Stimulated activated CD4-positive, alpha-beta T cell treated with anti-CD3 and anti-CD28 coated beads, Interleukin-12 subunit alpha, Interleukin-12 subunit beta, amount 100 ng/mL, for 24 hours (primary cell): Measurements from ENCODE around the gene ZNF407.

ENCODE experiments used
- DNase-seq, 2 experiments: peaks; one replicate each; pipeline ENCODE4 v3.0.0-alpha.2; 2020; ENCODE audit warnings: low read depth in 2 of 2

ZNF407 gene

GRCh38 chr18:74669136-74669798 is 71.6 kb downstream of the ZNF407 start:
- no peak for DNase-seq

DNA sequence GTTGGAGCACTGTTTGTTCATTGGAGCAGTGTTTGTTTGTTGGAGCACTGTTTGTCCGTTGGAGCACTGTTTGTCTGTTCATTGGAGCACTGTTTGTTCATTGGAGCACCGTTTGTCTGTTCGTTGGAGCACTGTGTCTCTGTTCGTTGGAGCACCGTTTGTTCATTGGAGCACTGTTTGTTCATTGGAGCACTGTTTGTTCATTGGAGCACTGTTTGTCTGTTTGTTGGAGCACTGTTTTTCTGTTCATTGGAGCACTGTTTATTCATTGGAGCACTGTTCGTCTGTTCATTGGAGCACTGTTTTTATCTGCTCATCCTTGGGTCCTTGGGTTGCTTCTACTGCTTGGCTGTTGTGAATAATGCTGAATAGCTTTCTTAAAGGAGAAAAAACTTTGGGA is 74.7 kb downstream of the ZNF407 start:
- no peak for DNase-seq

GRCh38 chr18:74674487-74674886 is 76.8 kb downstream of the ZNF407 start:
- no peak for DNase-seq

GRCh38 chr18:74679006-74679678 is 81.5 kb downstream of the ZNF407 start:
- no peak for DNase-seq

GRCh38 chr18:74679679-74680076 is 82.0 kb downstream of the ZNF407 start:
- DNase-seq, result no peak

DNA sequence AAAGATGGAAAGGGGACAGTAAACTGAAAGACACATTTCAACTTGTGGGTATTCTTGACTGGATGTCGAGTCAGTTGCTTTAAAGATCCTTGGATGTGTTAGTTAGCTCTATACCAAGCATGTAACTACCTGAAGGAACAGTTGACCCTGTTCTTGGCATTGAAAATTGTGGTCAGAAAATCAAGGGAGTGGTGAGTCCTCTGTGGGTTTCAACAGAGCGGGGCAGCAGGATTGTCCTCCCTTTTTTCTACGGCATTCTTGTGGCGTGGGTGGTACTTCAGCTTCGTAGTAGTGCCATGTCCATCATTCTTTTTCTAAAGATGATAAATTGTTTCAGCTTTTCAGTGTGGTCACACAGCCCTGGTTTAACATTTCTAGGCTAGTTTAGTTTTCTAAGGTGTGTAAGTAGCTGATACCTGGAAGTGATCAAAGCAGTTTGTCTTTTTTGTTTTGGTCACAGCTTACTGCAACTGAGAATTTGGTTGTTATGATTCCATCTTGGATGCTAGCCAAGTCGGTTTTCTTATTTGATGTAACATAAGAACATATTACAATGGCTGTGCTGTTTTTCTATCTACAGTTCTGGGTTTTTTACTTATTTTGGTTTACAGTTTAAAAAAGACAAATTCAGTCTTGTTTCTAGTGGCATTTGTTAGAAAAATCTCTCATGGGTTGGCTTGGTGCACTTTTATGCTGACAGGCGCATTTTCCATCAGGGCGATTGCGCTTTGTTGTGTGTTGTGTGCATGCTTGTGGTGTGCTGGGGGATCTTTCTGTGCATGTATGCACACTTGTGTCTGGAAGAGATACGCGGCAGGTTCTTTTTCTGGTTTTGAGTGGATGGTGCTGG is 84.7 kb downstream of the ZNF407 start:
- no peak for DNase-seq

- DNase-seq, result no peak
These were observed 85.3 kb downstream of the ZNF407 start for GRCh38 chr18:74682991-74683297.

DNA sequence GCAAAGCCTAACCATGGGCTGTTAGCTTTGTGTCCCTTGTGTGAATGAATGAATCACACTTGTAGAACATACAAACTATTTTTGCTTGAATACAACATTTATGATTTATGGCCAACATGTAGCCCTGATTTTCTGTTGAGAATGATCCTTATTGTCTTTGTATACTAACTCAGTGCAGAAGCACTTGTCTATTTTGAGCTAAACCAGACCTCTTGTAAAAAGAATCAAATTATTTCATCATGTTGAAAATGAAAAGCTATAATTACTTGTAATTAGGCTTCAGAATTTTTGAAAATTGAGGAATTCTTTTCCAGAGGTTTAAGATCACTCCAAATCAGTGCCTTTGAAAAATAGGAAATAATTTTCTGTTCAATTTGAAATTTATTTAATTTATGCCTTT is 85.9 kb downstream of the ZNF407 start:
- DNase-seq, result no peak

DNA sequence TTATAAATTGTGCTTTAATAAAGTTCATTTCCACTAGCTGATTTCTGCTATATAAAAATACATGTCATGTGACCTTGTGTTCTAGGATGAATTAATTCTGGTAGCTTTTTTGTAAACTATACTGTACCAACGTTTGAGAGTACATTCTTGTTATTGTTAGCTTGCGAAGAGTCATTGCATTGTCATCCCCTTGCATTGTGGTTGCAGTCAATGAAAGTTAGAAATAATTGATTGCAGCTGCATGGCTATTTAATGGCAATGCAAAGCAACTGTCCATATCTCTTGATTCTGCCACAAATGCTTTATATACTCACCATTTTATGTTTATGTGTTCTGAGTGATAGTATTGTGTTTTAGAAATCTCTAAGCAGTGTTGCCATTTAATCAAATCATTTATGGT is 91.6 kb downstream of the ZNF407 start:
- no peak for DNase-seq

GRCh38 chr18:74692367-74693013 is 94.8 kb downstream of the ZNF407 start:
- no peak for DNase-seq

DNA sequence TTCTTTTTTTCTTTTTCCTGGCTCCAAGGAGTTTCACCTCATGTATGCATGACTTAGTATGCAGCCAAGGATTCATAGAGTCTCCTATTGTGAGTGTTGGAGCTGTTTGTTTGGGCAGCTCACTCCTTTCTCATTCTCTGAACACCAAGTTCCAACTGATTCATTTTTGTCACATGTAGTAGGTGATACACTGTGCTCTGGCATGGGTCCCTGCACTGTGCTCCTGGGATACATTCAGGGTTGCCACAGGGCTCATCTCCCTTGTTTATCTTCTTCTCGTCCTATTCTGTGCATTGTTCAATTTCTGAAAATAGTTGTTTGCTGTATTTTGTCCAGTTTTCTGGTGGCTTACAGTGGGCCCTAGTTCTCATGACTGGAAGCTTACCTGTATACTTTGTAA is 96.8 kb downstream of the ZNF407 start:
- no peak for DNase-seq

- DNase-seq, result no peak
These were observed 97.5 kb downstream of the ZNF407 start for GRCh38 chr18:74695170-74695569.

DNA sequence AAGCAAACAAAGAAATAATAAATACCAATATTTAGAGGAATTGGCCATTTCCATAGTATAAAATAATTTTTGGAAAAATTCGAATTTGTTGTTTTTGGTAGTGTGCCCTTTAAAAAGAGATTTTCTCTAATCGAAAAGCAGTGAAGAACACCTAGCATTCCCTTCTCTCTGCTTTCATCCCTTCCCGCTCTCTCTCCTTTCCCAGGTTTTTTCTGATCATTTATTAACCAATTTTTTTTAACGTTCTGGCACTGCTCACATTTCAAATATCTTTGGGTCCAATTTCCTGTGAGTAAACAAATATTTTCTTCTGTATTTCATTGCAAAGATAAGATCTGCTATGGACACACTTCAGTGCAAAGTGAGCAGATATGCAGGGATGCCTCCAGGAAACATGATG is 101.2 kb downstream of the ZNF407 start:
- DNase-seq, result no peak

DNA sequence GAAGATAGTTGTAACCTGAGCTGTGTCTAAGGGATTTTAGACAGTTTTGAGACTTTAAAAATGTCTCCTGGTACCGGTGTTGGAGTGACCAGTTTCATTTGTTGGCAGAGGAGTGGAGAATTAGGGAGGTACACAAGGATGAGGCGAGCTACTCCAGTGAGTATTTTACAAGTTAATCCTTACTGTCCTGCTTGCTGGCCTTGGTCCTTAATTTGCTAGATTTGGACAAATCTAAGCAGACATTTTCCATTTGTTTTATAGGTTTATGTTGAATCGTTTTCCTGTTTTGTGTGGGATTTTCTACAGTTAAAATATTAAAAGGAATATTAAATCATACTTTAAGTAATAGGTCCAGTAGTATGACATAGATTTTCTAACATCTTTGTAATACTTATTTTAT is 101.8 kb downstream of the ZNF407 start:
- no peak for DNase-seq

DNA sequence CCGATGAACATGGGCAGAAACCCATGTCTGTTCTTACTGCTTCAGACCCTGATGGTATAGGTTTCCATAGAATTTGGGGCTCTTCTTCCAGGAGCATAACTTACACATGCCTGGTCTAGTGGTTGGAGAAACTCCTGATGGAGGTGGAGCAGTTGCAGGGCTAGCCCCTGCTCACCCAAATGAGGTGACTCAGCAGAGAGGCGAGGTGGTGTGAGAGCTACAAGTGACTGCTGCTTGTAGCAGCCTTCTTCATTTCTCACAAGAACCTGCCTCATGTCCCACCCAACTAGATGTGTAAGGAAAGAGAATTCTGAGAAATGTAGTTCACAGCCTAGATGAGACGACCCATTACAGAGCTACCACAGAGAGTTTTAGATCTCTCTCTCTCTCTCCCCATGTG is 105.3 kb downstream of the ZNF407 start:
- DNase-seq, result no peak

DNA sequence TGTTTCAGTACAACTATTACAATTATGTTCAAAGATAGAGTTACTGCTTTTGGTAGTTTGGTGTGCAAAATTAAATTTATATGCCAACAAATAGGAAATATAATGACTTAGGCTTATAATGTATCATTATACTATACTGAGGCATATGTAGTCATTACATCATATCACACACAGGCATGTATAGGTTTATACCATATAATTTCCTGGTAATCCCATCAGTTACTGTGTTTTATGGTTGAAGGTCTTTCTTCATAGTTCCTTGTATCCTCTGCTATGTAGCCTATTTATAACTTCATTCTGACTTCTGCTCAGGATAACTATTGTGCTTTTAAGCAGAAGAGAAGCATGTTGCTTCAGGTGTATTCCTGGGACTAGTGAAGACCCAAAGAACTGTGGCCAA is 110.5 kb downstream of the ZNF407 start:
- no peak for DNase-seq

- DNase-seq, result no peak
These were observed 111.8 kb downstream of the ZNF407 start for GRCh38 chr18:74709452-74709851.

GRCh38 chr18:74714120-74714519 is 116.5 kb downstream of the ZNF407 start:
- DNase-seq, result no peak

GRCh38 chr18:74714791-74715190 is 117.1 kb downstream of the ZNF407 start:
- no peak for DNase-seq

DNA sequence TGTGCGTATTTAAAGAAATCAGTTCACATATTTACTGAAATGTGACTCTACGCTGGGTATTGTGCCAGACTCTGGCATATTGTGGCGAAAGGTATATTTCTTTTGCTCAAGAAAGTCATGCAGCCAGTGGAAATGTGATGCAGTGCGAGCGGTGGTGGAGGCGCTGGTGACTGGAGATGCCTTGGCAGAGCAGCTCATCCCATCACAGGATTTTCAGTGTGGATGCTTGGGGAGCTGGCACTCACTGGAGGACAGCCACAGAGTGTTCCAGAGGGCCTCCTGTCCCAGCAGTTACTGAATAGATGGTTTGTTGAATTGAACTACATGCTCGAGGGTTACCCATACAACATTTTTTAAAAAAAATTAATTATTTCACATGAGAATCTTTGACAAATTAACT is 117.6 kb downstream of the ZNF407 start:
- DNase-seq, result no peak

- no peak for DNase-seq
These were observed 118.4 kb downstream of the ZNF407 start for GRCh38 chr18:74715865-74716712.

DNA sequence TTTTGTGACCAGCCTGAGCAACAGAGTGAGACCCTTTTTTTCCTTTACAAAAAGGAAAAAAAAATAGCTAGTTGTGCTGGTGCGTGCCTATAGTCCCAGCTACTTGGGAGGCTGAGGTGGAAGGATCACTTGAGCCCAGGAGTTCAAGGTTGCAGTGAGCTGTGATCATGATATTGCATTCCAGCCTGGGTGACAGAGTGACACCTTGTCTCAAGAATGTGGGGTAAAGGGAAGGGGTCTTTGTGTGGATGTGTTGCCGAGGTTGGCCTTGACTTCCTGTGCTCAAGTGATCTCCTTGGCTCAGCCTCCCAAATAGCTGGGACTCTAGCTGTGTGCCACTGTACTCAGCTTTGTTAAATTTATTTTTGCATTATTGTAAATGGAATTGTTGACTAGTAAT is 120.6 kb downstream of the ZNF407 start:
- no peak for DNase-seq
